SK-N-SH (cell line): ENCODE results near the gene SCN2A.

Experiments used
- CTCF ChIP-seq: fragments of 200-600 bp; sonication (generic); IDR thresholded peaks from 2 replicates; pipeline ENCODE4 v1.6.1; 2017; ENCODE audit warnings: antibody characterized with exemption, mild to moderate bottlenecking, moderate library complexity
- EZH2phosphoT487 ChIP-seq: fragments of 200-600 bp; sonication (generic); IDR thresholded peaks from 2 replicates; pipeline ENCODE4 v1.6.1; 2017; ENCODE audit warnings: low read depth, mixed run types, mild to moderate bottlenecking, antibody characterized with exemption, moderate library complexity, borderline replicate concordance
- FOSL2 ChIP-seq: IDR thresholded peaks from 2 replicates; pipeline ENCODE4 v1.4.0; 2012; ENCODE audit warnings: low read depth, mild to moderate bottlenecking, moderate library complexity, borderline replicate concordance
- FOXM1 ChIP-seq: IDR thresholded peaks from 2 replicates; pipeline ENCODE4 v1.4.0; 2012; ENCODE audit warnings: low read depth, mild to moderate bottlenecking
- GABPA ChIP-seq: IDR thresholded peaks from 2 replicates; pipeline ENCODE4 v1.4.0; 2012; ENCODE audit warnings: low read depth, mild to moderate bottlenecking
- IRF3 ChIP-seq: fragments of 150-350 bp; IDR thresholded peaks from 2 replicates; pipeline ENCODE4 v1.6.1; 2016; ENCODE audit warnings: mild to moderate bottlenecking, low read depth, low read length
- JUND ChIP-seq: IDR thresholded peaks from 2 replicates; pipeline ENCODE4 v1.4.0; 2012
- MXI1 ChIP-seq: IDR thresholded peaks from 2 replicates; pipeline ENCODE4 v1.6.1; 2012; ENCODE audit warnings: mild to moderate bottlenecking, low read depth, low read length, improper control_type of control experiment
- POLR2AphosphoS5 ChIP-seq: IDR thresholded peaks from 2 replicates; pipeline ENCODE4 v1.6.1; 2012; ENCODE audit warnings: low read depth, low read length
- RAD21 ChIP-seq: IDR thresholded peaks from 2 replicates; pipeline ENCODE4 v1.6.1; 2012; ENCODE audit warnings: mild to moderate bottlenecking, low read length
- REST ChIP-seq: IDR thresholded peaks from 2 replicates; pipeline ENCODE4 v1.6.1; 2012; ENCODE audit warnings: mild to moderate bottlenecking, low read depth, low read length, moderate library complexity
- TAF1 ChIP-seq: IDR thresholded peaks from 2 replicates; pipeline ENCODE4 v1.6.1; 2012; ENCODE audit warnings: low read depth, mild to moderate bottlenecking, low read length, moderate library complexity, borderline replicate concordance
- USF2 ChIP-seq: fragments of 150-350 bp; IDR thresholded peaks from 2 replicates; pipeline ENCODE4 v1.6.1; 2017; ENCODE audit warnings: antibody characterized with exemption, low read length, low read depth, borderline replicate concordance
- YY1 ChIP-seq: IDR thresholded peaks from 2 replicates; pipeline ENCODE4 v1.4.0; 2012; ENCODE audit warnings: low read depth, mild to moderate bottlenecking

- TF ChIP-seq MXI1 (no peak), CTCF (no peak), REST (no peak), POLR2AphosphoS5 (no peak), RAD21 (no peak), IRF3 (no peak), YY1 (no peak), GABPA (no peak), EZH2phosphoT487 (no peak), TAF1 (no peak), FOSL2 (no peak), JUND (no peak), USF2 (no peak), FOXM1 (no peak)
Observed at GRCh38 chr2:165436559-165436958, 197.3 kb downstream of the SCN2A start.
